Testis (tissue), 3 donors: ENCODE data around the gene HSDL1. TPM values are rescaled to one million over a fixed set of nuclear protein-coding genes. Genes with fewer than 3 reads are reported as not detected.

Experiments
- DNase-seq: peaks from one replicate; pipeline ENCODE4 v3.0.0-alpha.2; 2019
- H3K27ac ChIP-seq, 2 donors: fragments of 200-600 bp; sonication (generic); one replicate each; pipeline ENCODE4 v1.5.1; 2019
- H3K27me3 ChIP-seq: fragments of 200-600 bp; sonication (generic); one replicate; pipeline ENCODE4 v1.5.1; 2019
- H3K36me3 ChIP-seq: fragments of 200-600 bp; sonication (generic); one replicate; pipeline ENCODE4 v1.5.1; 2017; ENCODE audit warnings: low read depth; ENCODE audit errors: missing control alignments
- H3K4me1 ChIP-seq: fragments of 200-600 bp; sonication (generic); one replicate; pipeline ENCODE4 v1.5.1; 2019
- H3K4me3 ChIP-seq, 2 donors: fragments of 200-600 bp; sonication (generic); one replicate each; pipeline ENCODE4 v1.5.1; 2017 to 2019
- H3K9me3 ChIP-seq: fragments of 200-600 bp; sonication (generic); one replicate; pipeline ENCODE4 v1.5.1; 2017
- POLR2A ChIP-seq: fragments of 450-650 bp; IDR thresholded peaks from one replicate; pipeline ENCODE4 v1.6.1; 2017; ENCODE audit warnings: antibody characterized with exemption, mild to moderate bottlenecking, moderate library complexity
- WGBS, 2 donors: methylation state at CpG; one replicate each; pipeline ENCODE4 v1.1.5; 2018; 5-methylcytosine and 5-hydroxymethylcytosine counted together
- intact Hi-C: fragments of 100-400 bp; cut with DNase I; formaldehyde crosslinking; loops from one replicate; pipeline ENCODE4 v1.15.1; 2023; ENCODE audit warnings: low total_unique reads
- polyA plus RNA-seq: library from polyadenylated mRNA; stranded (reverse); fragments of 350-450 nt; fragmentation: Illumina TruSeq; extraction: RNeasy Lipid Tissue Mini Kit (QIAGEN cat#74804); gene quantifications from one replicate; pipeline ENCODE4 v1.2.3, GENCODE V29; 2014; ENCODE audit warnings: low read depth, low replicate concordance; ENCODE audit not compliant: insufficient read depth
- total RNA-seq, 2 donors: library from RNA; depleted of rRNA; stranded (reverse); fragments of >200 nt; gene quantifications; one replicate each; pipeline ENCODE4 v1.2.3, GENCODE V29; 2016
- TF ChIP-seq, protein P1 (sequence below), 3 experiments: fragments of 450-650 bp in 2 of 3; fragments of 200-600 bp in 1 of 3; sonication (generic) in 1 of 3; IDR thresholded peaks; one replicate each; pipeline ENCODE4 v1.5.1; 2016 to 2019; ENCODE audit warnings: antibody characterized with exemption in 3 of 3, mild to moderate bottlenecking in 2 of 3, moderate library complexity in 1 of 3

Gene HSDL1
- total and polyA plus RNA-seq, 3 donors from 2014 or later = 29.0 to 37.9 (median 31.3) TPM

DNA sequence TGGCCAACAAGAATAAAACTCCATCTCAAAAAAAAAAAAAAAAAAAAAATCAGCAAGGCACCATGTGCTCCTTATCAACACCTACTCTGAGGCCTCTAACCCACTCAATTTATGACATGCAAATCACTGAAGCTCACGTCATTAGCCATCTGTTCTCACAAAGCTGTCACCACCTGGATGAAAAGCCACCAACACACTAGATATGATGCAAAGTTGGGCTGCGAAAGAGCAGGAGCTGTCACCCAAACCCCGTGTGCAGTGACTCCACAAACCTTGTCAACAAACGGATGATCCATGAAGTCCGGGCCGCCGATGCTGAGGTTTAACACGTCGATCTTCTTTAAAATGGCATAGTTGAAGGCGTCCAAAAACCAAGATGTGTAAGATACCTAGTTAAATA is 53.5 kb downstream of the HSDL1 start:
- Histone ChIP-seq H3K4me1 (peaks cover 5% of the 10 kb centered on the region), H3K4me3 (no peak overlapping the region), H3K36me3 (no peaks in the 10 kb centered on the region), H3K9me3 (no peaks in the 10 kb centered on the region), H3K27me3 (no peaks in the 10 kb centered on the region), H3K27ac (no peak overlapping the region)
- intact Hi-C loops = no loop called here
- TF ChIP-seq, protein P1, sequence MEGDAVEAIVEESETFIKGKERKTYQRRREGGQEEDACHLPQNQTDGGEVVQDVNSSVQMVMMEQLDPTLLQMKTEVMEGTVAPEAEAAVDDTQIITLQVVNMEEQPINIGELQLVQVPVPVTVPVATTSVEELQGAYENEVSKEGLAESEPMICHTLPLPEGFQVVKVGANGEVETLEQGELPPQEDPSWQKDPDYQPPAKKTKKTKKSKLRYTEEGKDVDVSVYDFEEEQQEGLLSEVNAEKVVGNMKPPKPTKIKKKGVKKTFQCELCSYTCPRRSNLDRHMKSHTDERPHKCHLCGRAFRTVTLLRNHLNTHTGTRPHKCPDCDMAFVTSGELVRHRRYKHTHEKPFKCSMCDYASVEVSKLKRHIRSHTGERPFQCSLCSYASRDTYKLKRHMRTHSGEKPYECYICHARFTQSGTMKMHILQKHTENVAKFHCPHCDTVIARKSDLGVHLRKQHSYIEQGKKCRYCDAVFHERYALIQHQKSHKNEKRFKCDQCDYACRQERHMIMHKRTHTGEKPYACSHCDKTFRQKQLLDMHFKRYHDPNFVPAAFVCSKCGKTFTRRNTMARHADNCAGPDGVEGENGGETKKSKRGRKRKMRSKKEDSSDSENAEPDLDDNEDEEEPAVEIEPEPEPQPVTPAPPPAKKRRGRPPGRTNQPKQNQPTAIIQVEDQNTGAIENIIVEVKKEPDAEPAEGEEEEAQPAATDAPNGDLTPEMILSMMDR (IDR thresholded peaks at IDR 0.05) = no peak
- no peak for TF ChIP-seq POLR2A
- no peak for DNase-seq
- WGBS, 2 donors = 90% methylated on average over 10 of the region's 10 CpGs

DNA sequence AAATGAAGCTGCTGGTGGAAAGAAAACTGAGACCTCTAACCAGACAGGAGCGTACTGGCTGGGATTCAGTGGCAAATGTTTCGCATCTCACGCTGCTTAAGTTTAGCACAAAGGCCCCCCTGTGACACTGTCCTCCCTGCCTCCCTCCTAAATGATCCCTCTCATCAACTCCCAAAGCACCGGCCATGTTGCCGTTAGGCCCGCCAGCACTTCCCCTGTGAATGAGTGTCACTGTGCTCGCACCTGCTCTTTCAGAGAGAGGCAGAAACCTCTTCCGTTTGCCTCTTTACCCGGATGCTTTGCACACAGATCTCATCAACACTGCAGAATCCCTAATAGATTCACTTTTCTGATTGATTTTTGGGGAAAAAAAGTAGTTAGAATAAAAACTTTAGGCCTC is 54.8 kb downstream of the HSDL1 start:
- H3K4me1 ChIP-seq = peaks cover 17% of the 10 kb centered on the region
- no peak for DNase-seq
- no peak overlapping the region for H3K27ac ChIP-seq
- H3K9me3 ChIP-seq = no peaks in the 10 kb centered on the region
- no peaks in the 10 kb centered on the region for H3K36me3 ChIP-seq
- 92 to 93% methylated on average over 9 of the region's 9 CpGs for WGBS, 2 donors
- intact Hi-C loops = no loop called here
- no peaks in the 10 kb centered on the region for H3K27me3 ChIP-seq
- H3K4me3 ChIP-seq = no peak overlapping the region
- no peak for TF ChIP-seq POLR2A
- TF ChIP-seq, protein P1 (IDR thresholded peaks at IDR 0.05) = no peak

DNA sequence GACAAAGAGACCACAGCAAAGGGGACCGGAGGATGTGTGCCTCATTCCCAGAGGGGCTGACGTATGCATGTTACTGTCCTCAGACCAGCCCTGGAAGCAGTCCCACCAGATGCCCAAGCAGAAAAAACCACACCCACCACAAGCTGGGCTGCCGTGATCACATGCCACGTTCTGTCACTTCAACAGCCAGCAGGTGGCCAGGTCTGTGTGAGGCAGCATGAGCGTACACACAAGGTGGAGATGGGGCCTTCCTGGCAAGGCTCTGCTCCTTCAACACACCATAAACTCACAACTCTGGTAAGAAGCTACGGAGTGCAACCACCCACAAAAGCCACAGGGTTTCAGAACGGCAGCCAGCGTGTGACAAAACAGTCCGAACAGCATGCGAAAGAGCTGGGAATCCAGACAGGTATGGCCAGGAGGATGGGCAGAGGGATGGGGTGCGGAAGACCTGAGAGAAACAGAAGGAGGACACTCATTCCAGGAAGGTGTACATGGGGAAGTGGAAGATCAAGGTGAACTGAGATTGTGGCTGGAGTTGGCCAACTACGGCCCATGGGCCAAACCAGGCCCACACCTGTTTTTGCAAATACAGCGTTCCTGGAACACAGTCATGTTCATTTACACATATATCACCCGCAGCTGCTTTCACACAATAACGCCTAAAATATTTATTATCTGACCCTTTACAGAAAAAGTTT is 56.1 kb downstream of the HSDL1 start:
- no peak overlapping the region for H3K27ac ChIP-seq
- no peak overlapping the region for H3K4me3 ChIP-seq
- no peaks in the 10 kb centered on the region for H3K27me3 ChIP-seq
- peaks cover 21% of the 10 kb centered on the region for H3K4me1 ChIP-seq
- H3K9me3 ChIP-seq = no peaks in the 10 kb centered on the region
- intact Hi-C loops = no loop called here
- TF ChIP-seq, protein P1 (IDR thresholded peaks at IDR 0.05) = no peak
- TF ChIP-seq POLR2A = no peak
- no peaks in the 10 kb centered on the region for H3K36me3 ChIP-seq
- no peak for DNase-seq
- 84 to 85% methylated on average over 14 to 15 of the region's 15 CpGs for WGBS, 2 donors

DNA sequence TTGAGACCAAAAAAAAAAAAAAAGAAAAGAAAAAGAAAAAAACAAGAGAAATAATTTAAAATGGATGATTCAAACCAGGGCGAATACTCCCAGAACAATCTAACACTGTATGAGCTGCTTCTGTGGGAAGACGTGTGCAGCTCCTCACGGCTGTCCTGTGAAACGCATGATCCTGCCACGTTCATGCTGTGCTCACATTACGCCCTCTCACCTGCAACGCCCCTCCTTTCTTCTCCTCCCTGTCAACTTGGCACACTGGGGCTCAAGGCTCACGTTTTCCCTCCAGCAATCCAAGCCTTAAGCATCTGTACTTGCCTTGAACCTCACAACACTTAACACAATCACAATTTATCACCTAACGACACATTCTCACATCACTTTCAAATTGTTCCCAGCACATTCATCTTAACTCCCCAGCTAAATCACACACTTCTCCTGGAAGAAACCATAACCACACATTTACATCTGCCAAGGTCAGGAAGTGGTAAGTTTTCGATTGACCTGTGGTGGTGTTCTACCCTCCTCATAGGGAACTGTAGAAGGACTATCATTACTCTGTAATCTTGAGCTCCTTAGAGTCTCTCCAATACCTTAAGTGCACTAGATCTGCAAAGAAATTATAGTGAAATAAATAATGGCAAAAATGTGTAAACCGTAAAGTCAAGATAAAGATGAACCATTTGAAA is 57.4 kb downstream of the HSDL1 start:
- DNase-seq = no peak
- H3K36me3 ChIP-seq = no peaks in the 10 kb centered on the region
- no peaks in the 10 kb centered on the region for H3K9me3 ChIP-seq
- H3K27me3 ChIP-seq = no peaks in the 10 kb centered on the region
- TF ChIP-seq POLR2A = no peak
- TF ChIP-seq, protein P1 (IDR thresholded peaks at IDR 0.05) = no peak
- WGBS, 2 donors = 81 to 87% methylated on average over 11 of the region's 11 CpGs
- intact Hi-C loops = loop anchor here (2.0 kb wide), 1 partner anchor 29 kb away; the partner anchor contains the start of gene MBTPS1
- peaks cover 21% of the 10 kb centered on the region for H3K4me1 ChIP-seq
- no peak overlapping the region for H3K27ac ChIP-seq
- H3K4me3 ChIP-seq = no peak overlapping the region
